HG03039 (cell line): Measurements from ENCODE around the gene FST.

Experiments
- ATAC-seq: cut with Tn5 transposase; IDR thresholded peaks from one replicate; pipeline ENCODE4 v1.9.1; 2021; ENCODE audit warnings: mild to moderate bottlenecking, moderate library complexity; ENCODE audit not compliant: unreplicated experiment

The FST gene

DNA sequence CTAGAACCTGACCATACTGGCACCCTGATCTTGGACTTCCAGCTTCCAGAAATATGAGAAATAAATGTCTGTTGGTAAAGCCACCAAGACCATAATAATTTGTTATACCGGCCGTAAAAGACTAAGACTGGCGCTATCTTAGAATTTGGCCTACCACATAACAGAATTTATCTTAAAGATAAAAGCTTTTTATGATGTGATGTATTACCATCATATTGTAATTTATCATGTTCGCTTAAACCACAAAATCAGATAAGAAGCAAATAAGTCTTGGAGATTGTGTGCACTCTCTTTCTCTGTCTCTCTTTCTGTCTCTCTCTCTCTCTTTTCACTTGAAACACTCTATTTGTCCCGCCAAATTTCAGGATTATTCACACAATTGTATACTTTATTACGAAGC lies 35.6 kb downstream of the FST start:
- ATAC-seq, result no peak

DNA sequence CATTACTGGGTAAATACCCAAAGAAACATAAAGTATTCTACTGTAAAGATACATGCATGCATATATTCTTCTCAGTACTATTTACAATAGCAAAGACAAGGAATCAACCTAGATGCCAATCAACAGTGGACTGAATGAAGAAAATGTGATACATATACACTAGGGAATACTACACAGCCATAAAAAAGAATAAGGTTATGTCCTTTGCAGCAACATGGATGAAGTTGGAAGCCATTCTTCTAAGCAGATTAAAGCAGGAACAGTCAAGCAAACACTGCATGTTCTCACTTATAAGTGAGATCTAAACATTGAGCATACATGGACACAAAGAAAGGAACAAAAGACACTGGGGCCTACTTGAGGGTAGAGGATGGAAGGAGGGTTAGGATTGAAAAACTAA lies 40.4 kb downstream of the FST start:
- no peak for ATAC-seq
